D341Med (cell line): ENCODE measurements around the gene RGS17.

Experiments
- DNase-seq: peaks from one replicate; pipeline ENCODE4 v3.0.0; 2012; ENCODE audit warnings: low spot score

Gene RGS17

DNA sequence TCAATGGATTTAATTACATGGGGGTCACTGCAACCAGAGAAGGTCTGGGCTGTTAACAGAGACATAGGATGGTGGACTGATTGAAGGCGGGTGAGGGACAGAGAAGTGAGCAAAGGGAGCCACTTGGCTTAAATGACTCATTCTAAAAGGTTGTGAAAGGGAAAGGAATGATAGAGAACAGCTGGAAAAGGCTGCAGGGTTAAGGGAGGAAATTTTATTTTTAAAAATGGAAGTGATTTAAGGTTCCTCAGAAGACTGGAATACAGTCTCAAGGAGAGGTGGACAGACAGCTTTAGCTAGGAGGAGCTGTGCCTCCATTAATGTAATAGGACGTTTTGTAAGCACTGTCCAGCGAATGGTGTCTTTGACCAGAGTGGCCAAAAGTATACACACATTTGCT, 46.7 kb downstream of the RGS17 start:
- DNase-seq = no peak

DNA sequence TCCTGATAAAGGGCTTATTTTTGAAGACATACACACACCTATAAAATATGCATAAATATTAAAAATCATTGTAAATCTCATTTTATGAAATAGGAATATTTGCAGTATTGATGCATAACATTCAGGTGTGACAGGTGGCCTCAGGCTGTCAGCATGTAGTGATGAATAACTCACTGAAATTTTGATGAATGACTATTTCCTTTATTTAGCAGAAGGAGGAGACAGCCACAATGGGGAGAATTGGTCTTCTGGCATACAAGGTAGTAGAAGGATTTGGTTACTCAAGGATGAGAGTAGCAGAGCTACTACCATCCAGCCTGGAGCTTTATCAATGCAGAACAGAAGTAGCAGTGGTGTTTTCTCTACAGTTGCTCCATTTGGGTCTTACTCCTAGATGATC, 47.2 kb downstream of the RGS17 start:
- no peak for DNase-seq

DNA sequence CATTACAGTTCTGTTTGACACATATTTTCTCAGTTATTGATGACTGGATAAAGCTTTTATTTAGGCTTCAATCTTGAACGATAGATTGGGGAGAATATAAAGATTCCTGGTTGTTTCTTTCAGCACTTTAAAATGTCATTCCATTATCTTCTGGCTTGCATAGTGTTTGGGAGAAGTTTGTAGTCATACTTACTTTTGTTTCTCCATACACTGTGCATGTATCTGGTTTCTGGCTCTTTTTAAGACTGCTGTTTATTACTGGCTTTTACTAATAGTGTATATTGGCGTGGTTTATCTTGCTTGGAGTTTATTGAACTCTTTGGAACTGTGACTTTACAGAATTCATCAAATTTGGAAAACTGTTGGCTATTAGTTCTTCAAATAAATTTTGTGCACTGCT, 49.2 kb downstream of the RGS17 start:
- no peak for DNase-seq

DNA sequence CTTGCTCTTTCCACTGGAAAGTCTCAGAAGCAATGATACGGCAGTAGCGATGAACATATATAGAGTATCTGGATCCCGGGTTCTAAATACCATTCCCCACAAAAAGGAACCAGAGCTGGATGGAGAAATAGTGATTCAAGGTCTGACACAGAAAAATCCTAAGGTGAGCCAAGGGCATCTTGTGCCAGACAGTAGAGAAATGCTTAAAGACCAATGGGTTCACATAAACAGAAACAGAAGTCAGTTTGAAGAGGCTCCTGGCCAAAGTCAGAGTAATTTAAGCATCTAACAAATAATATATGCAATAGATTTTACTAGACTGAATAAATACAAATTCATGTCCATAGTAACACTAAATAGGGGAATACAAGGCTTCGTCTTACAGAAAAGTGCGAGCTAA, 54.7 kb downstream of the RGS17 start:
- no peak for DNase-seq

DNA sequence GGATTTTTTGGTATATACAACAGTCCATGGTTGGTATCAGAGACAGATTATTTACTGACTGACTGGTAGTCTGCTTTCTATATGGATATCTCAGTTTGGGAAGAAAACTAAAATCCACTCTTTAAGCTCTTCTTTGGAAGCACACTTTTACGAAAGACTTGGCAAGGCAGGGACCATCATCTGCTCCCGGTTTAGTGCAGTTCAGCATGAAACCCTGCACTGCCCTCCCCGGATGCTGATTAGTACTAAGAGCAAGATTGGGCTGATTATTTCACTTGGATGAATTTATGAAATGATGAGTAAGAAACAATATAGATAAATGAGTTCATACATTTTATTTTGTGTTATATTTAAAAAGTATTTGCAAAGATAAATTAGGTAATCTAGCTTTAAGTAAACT, 56.3 kb downstream of the RGS17 start:
- DNase-seq = no peak

DNA sequence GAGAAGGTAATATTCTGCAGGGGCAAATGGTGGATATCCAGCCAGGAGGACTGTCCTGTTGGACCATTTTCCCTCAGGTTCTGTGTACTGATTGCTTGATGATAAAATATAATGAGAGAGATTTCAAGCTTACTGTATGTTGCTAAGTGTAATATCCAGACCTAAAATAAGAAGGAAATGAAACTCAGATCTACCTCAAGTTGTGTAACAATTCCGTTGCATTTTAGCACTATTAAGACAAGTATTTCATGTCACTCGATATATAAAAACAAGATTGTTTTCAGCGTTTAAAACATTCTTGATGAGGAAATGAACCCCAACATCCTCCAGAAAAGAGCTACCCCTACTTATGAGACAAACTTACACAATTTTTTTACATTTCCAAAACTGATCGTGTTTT, 57.2 kb downstream of the RGS17 start:
- no peak for DNase-seq

DNA sequence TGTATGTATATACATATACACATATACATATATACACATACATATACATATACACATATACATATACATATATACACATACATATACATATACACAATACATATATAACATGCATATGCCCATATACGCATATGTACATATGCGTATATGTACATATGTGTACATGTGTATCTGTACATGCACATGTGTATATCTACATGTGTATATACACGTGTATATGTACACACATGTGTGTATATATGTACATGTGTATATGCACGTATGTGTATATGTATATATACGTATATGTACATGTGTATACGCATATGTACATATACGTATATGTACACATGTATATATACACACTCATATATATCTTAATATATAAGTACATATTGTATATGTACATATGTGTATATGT, 60.3 kb downstream of the RGS17 start:
- no peak for DNase-seq

DNA sequence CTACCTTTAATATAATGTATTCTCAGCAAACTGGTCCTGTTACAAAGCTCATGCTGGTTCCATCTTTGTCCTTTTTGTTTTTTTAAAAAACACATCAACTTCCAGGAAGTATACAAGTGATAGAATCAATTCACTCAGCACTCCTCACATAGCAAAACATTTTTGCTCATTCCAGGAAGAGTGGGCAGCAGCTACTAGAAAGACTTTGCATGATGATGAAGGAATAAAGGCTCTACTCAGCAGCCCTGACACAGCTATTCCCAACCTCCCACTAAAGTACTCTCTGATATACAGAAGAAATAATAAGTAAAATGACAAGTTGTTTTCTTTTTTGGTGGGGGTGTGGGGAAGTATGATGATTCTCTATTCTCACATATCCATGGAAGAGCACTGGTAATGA, 61.2 kb downstream of the RGS17 start:
- DNase-seq = no peak

DNA sequence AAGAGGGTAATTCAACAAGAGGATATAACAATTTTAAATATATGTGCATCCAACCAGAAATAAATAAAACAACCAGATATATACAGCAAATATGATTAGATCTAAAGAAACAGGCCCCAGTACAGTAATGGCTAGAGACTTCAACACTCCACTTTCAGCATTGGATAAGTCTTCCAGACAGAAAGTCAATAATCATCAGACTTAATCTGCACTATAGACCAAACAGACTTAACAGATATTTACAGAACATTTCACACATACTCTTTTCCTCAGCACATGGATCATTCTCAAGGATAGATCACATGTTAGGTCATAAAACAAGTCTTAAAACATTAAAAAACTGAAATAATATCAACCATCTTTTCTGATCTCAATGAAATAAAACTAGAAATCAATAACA, 65.9 kb downstream of the RGS17 start:
- DNase-seq = no peak

DNA sequence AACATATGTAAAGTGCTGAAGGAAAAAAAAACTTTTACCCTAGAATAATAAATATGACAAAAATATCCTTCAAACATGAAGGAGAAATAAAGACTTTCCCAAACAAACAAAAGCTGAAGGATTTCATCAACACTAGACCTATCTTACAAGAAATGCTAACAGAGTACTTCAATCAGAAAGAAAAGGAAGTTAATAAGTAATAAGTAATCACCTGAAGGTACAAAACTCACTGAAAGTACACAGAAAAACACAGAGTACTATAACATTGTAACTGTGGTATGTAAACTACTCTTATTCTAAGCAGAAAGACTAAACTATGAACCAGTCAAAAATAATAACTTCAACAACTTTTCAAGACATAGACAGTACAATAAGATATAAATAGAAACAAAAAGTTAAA, 67.1 kb downstream of the RGS17 start:
- no peak for DNase-seq

DNA sequence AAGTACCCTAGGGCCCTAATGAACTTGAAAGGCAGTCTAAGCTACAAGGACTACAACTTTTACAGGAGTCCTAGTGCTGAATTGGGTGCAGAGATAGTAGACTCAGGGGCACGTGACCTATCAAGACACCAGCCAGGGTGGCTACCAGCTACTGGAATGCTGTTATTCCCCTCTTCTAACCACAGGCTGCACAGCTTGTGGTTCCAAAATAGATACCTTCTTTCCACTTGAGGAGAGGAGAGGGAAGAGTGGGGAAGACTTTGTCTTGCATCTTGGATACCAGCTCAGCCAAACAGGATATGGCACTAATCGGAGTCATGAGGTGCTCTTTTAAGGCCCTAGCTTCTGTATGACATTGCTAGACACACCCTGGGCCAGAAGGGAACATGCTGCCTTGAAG, 68.6 kb downstream of the RGS17 start:
- DNase-seq = no peak

DNA sequence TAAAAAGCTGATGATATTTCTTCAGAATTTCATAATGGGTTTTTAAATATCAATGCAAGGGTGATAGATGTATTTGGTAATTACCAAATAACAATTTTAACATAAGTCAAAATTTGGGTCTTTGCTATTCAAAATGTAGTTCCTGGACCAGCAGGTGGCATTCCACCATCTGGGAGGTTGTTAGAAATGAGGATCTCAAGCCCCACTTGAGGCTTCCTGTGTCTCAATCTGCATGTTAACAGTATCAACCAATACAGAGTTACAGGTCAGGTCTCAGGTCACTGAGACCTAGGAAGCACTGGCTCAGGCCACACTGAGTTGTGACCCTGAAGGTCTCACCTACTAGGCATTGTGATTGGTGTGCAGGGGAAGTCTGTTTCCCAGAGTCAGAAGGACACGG, 71.3 kb downstream of the RGS17 start:
- no peak for DNase-seq

DNA sequence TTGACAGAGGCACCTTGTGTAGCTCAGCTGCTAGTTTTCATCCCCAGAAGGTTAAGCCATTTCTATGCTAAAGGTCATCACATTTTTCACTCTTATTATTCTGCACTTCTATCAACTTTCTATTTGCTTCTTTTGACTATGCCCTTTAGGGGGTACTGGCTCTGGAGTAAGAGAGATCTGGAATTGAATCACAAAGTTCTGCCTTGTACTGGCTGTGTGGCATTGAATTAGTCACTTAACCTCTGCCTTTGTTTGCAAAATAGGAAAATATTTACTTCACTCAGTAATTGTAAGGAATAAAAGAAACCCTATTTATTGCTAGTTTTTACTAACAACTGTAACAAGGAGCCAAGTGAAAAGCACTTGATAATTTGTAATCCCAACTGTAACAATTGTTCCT, 71.8 kb downstream of the RGS17 start:
- no peak for DNase-seq

DNA sequence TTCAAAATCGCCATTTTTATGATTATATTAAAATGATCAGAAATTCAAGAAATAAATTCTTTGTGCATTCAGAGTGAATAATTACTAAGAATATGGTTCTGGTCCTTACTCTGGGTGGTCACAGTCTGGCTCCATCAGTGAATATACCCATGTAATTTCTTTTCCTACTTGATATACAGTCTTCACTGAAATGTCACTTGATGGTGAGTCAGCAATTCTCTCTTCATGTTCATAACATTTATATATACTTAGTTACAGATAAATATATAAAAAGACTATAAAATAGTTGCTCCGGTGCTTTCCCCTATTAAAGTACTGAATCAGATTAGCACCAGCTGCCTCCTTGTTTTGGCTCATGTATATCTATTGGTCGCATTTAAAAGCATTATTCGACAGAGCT, 72.2 kb downstream of the RGS17 start:
- no peak for DNase-seq

DNA sequence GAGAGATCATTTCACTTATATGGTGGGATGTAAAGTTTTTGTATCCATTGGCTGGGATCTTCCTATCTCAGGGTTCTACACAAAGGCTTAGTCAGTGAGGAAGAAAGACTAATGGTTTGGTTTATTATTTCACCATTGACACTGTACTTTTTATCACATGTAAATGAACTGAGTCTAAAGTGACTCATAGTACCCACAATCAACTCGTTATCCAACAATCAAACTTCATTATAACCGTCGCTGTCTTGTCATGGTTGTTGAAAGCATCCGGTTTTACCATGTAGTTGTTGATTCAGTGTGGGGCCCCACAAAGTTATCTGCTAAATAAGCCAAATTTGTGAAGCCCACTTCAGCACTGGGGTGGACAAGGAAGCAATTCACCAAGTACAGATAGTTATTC, 72.8 kb downstream of the RGS17 start:
- DNase-seq = no peak

DNA sequence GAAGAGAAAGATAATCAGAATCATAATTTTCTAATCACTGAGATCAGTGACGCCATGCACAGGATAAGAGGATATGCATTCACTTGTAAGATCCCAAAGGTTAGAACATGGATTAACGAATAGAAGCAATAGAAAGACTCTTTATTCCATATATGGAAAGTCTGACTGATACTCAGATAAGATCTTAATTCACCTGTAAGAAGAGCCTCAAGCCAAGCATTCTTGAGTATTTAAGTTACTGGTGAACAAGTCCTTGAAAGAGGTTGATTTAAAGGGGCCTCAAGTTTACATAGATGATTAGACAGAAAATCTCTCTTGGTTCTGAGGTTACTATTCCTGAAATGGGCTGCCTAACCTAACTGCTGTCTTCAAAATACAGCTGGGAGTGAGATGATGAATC, 74.8 kb downstream of the RGS17 start:
- DNase-seq = no peak

DNA sequence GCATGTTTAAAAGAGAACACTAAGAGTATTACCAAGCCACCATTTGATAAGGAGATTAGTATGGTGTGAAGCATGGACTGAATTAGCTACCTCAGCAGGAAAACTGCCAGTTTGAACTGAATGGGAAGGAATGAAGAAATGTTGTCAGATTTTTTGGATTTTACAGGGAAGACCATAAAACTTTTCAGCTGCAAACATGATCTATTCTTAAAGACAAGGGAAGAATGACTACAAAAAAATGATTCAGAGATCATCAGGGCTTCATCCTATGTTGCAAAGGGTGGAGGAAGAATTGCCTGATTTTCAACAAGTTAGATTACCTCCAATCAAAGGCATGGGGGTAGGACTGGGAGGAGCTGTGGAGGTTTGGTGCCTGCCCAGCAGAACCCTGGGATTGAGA, 79.3 kb downstream of the RGS17 start:
- no peak for DNase-seq

DNA sequence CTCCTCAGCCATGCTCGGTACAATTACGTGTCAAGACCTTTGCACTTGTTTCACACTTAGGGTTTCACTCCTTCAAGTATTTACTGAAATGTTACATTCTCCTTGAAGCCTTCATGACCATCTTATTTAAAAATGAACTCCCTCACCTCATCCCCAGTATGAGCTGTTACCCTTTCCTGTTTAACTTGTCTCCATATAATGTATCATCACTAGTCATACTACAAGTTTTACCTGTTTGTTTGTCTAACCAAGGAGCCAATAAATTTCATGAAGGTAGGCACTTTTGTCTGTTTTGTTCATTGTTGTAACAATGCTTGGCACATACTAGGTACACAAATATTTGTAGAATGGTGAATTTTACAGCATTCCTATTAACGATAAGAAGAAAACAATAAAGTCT, 82.5 kb downstream of the RGS17 start:
- no peak for DNase-seq

DNA sequence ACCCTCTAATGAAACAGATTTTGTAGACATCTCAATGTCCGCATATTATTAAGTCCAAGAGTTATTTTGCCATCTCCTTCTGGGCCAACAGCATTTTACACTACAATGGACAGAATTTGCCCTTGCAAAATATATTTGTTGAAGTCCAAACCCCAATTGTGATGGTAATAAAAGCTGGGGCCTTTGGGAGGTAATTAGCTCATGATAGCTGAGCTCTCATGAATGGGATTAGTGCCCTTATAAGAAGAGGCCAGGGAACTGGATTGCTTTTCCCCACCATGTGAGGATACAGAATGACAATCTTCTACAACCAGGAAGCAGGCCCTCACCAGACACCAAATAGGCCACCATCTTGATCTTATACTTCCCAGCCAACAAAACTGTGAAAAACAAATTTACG, 83.7 kb downstream of the RGS17 start:
- DNase-seq = no peak

DNA sequence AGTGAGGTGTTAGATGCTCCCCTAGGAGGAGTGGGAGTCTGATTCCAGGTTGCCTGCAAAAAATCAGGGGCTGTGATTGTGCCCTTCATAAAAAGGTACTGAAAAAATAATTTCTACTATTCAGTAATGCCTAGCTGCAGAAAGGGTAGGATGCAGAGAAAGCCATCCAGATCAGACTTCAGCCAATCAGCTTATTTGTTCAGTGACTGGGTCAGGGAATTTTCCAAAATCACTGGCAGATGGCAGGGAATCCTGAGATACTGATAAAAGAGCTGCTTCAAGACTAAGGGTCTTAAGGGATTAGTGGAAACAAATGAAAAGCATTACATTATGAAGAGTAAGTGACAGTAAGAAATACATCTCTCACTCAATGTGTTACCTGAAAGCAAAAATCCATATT, 85.8 kb downstream of the RGS17 start:
- DNase-seq = peak; percentile 53

DNA sequence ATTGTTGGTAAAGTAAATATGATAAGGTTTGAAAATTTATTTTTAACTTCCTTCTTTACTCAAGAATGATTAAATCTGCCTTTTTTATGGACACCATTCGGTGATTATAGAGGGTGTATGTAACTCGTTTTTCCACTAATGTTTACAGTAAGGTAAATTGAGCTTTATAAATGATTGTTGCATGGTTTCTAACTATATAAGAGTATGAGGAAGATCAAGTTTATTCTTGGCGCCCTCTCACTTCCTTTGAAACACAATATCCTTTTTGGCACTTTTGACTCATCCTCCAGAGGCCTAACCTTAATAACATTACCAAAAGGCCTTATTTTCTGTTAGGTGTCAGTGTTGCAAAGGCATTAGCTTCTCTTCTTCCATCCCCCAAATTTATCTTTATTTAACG, 86.8 kb downstream of the RGS17 start:
- no peak for DNase-seq

DNA sequence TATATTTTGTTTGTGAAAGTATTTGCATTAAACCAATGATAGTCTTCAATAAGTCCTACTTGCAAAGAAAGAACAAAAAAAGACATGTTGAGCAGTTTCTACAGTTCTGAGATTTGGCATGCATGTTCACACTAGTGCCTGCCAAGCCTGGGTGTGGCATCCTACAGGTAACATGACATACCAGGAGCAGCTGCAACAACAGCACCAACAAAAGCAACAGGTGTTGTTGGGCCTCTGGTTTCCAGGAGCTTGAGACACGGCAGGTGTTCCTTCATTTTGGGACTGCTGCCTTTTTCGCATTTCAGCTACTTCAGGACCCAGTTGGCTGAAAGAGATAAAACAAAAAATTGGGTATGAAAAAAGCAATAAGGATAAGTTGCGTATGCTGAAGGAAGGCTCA, 87.4 kb downstream of the RGS17 start:
- no peak for DNase-seq

DNA sequence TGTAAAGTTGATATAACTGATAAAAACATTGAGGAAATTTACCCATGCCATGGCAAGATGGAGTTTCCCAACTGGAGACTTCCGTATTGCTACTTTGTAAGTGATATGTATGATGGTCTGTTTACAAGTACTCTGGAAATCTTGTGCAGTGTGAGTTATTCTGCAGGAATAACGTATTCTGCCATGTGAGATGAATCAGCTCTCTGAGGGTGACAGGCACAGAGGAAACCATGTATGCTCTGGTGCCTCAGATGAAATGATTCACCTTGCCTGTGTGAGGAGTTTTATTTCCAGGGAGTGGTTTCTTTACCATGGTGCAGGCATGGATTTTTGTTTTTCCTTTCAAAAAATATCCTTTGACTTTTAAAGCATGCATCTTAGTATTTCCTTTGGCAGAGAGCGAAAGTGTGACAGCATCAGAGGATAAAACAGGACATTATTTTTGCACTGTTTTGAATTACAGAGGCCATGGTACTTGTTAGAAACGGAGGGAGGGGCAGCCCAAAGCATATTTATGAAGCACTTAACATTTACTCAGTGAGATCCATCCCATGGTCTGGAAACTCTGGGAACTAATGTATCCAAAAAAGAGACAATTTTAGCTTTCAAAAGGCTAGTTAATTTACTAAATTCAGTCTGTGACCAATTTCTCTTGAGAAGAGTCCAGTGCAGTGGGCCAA, 92.6 kb downstream of the RGS17 start:
- DNase-seq = no peak

DNA sequence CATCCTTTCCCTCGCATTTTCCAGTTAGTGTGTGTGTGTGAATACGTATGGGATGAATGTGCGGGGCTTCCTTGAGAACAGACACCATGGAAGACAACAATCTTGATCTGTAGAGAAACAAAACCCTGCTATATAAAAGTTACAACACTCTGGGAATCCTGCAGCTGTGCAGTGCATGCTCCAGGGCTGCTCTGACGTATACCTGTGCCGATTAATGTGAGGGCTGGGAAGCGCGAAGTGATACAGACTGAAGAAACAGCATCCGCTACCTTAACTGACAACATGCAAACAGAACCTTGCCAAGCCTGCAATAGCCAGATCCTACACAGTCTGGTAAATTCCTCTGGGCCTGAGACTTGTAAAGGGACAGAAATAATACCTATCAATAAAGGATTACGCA, 96.9 kb downstream of the RGS17 start:
- no peak for DNase-seq
